ENCODE results near the gene TADA2A. TPM values are rescaled to one million over a fixed set of nuclear protein-coding genes. Genes with fewer than 3 reads are reported as not detected.

TADA2A gene
- polyA plus RNA-seq, 1 donor (not counting 4 experiments of a cell fraction or from before 2014, with no cell fraction given), result 13.8 TPM

GRCh38 chr17:37512442-37513068, 105.9 kb downstream of the TADA2A start:
- peaks cover 30 to 45% of the 10 kb centered on the region in 2 experiments for H3K36me3 ChIP-seq (ENCODE audit: control insufficient read depth in 2 of 2, extremely low read depth in 1 of 2, insufficient read depth in 2 of 2, low read length in 2 of 2)
- DNase-seq (ENCODE audit: low read depth, low spot score), result no peak
- no peak overlapping the region for H2AFZ ChIP-seq (ENCODE audit: control insufficient read depth, low read length)
- no peak overlapping the region for H3K4me2 ChIP-seq (ENCODE audit: control insufficient read depth, extremely low read depth, insufficient read depth, low read depth, low read length)
- no peak for TF ChIP-seq CTCF (optimal IDR thresholded peaks at IDR 0.05 in 1 of 3, IDR thresholded peaks at IDR 0.05 in 1 of 3, conservative IDR thresholded peaks at IDR 0.05 in 1 of 3; ENCODE audit: extremely low read depth in 1 of 3, insufficient read depth in 2 of 3, low read length in 3 of 3)
- no peak for TF ChIP-seq EZH2 (IDR thresholded peaks at IDR 0.05; ENCODE audit: low read length)
- no peak for FAIRE-seq
- H3K4me1 ChIP-seq (ENCODE audit: control insufficient read depth, extremely low read depth, insufficient read depth, low read length), result peaks cover 5% of the 10 kb centered on the region
- H4K20me1 ChIP-seq (ENCODE audit: control insufficient read depth, extremely low read depth, insufficient read depth, low read length), result peaks cover 21% of the 10 kb centered on the region
- H3K4me3 ChIP-seq (ENCODE audit: control insufficient read depth in 2 of 3, extremely low read depth in 1 of 3, insufficient read depth in 2 of 3, low read depth in 1 of 3, low read length in 3 of 3), result no peak overlapping the region
- no peaks in the 10 kb centered on the region for H3K27me3 ChIP-seq (ENCODE audit: control insufficient read depth, extremely low read depth, insufficient read depth, low read length)
- H3K79me2 ChIP-seq (ENCODE audit: control insufficient read depth, insufficient read depth, low read length), result peaks cover 54% of the 10 kb centered on the region
- H3K9me1 ChIP-seq (ENCODE audit: control insufficient read depth, extremely low read depth, insufficient read depth, low read length), result no peaks in the 10 kb centered on the region
- H3K27ac ChIP-seq (ENCODE audit: control insufficient read depth, insufficient read depth, low read length), result no peak overlapping the region
- no peak overlapping the region for H3K9ac ChIP-seq (ENCODE audit: control insufficient read depth, extremely low read depth, insufficient read depth, low read length)
- dilution Hi-C loops (cut with MboI; ENCODE audit: extremely low pct_ligation_motif_present, low sequenced_read_pairs), result no loop called here
- H3K9me3 ChIP-seq (ENCODE audit: control insufficient read depth, low read depth, low read length), result no peaks in the 10 kb centered on the region

GRCh38 chr17:37513711-37514110, 107.0 kb downstream of the TADA2A start:
- H3K9me3 ChIP-seq (ENCODE audit: control insufficient read depth, low read depth, low read length), result no peaks in the 10 kb centered on the region
- H3K27me3 ChIP-seq (ENCODE audit: control insufficient read depth, extremely low read depth, insufficient read depth, low read length), result no peaks in the 10 kb centered on the region
- no peak overlapping the region for H2AFZ ChIP-seq (ENCODE audit: control insufficient read depth, low read length)
- no peak overlapping the region for H3K4me3 ChIP-seq (ENCODE audit: control insufficient read depth in 2 of 3, extremely low read depth in 1 of 3, insufficient read depth in 2 of 3, low read depth in 1 of 3, low read length in 3 of 3)
- H3K79me2 ChIP-seq (ENCODE audit: control insufficient read depth, insufficient read depth, low read length), result peaks cover 43% of the 10 kb centered on the region
- H4K20me1 ChIP-seq (ENCODE audit: control insufficient read depth, extremely low read depth, insufficient read depth, low read length), result peaks cover 18% of the 10 kb centered on the region
- DNase-seq (ENCODE audit: low read depth, low spot score) (no peak), FAIRE-seq (no peak)
- TF ChIP-seq CTCF (optimal IDR thresholded peaks at IDR 0.05 in 1 of 3, IDR thresholded peaks at IDR 0.05 in 1 of 3, conservative IDR thresholded peaks at IDR 0.05 in 1 of 3; ENCODE audit: extremely low read depth in 1 of 3, insufficient read depth in 2 of 3, low read length in 3 of 3), result no peak
- dilution Hi-C loops (cut with MboI; ENCODE audit: extremely low pct_ligation_motif_present, low sequenced_read_pairs), result no loop called here
- peaks cover 25 to 40% of the 10 kb centered on the region in 2 experiments for H3K36me3 ChIP-seq (ENCODE audit: control insufficient read depth in 2 of 2, extremely low read depth in 1 of 2, insufficient read depth in 2 of 2, low read length in 2 of 2)
- no peak overlapping the region for H3K9ac ChIP-seq (ENCODE audit: control insufficient read depth, extremely low read depth, insufficient read depth, low read length)
- H3K4me2 ChIP-seq (ENCODE audit: control insufficient read depth, extremely low read depth, insufficient read depth, low read depth, low read length), result no peak overlapping the region
- H3K4me1 ChIP-seq (ENCODE audit: control insufficient read depth, extremely low read depth, insufficient read depth, low read length), result peaks cover 5% of the 10 kb centered on the region
- H3K9me1 ChIP-seq (ENCODE audit: control insufficient read depth, extremely low read depth, insufficient read depth, low read length), result no peaks in the 10 kb centered on the region
- H3K27ac ChIP-seq (ENCODE audit: control insufficient read depth, insufficient read depth, low read length), result no peak overlapping the region

All from keratinocyte (primary cell).